Endometrial microvascular endothelial cells (primary cell): ENCODE data around the gene TXNL4B. TPM values are rescaled to one million over a fixed set of nuclear protein-coding genes. Genes with fewer than 3 reads are reported as not detected.

Experiments used
- in situ Hi-C: cut with HindIII; loops from 2 replicates; pipeline ENCODE4 v1.10.0; 2017; ENCODE audit warnings: low sequenced_read_pairs, low pct_unique_long_range_greater_than_20kb; ENCODE audit errors: inconsistent ontology term
- total RNA-seq: library from RNA; depleted of rRNA; stranded (reverse); fragments of >200 nt; gene quantifications from one replicate; pipeline ENCODE4 v1.2.3, GENCODE V29; 2015; ENCODE audit errors: inconsistent ontology term

TXNL4B gene
- total RNA-seq, 1 donor from 2014 or later: 16.1 TPM

GRCh38 chr16:72044825-72045359, 48.5 kb downstream of the TXNL4B start:
- in situ Hi-C loops: no loop called here

- in situ Hi-C loops: no loop called here
Measured at GRCh38 chr16:72044296-72044695, 49.1 kb downstream of the TXNL4B start.

GRCh38 chr16:72043539-72043938, 49.9 kb downstream of the TXNL4B start:
- in situ Hi-C loops: no loop called here

GRCh38 chr16:72043058-72043457, 50.4 kb downstream of the TXNL4B start:
- in situ Hi-C loops: no loop called here

- in situ Hi-C loops: no loop called here
Measured at GRCh38 chr16:72042157-72042660, 51.2 kb downstream of the TXNL4B start.

GRCh38 chr16:72036098-72036497, 57.3 kb downstream of the TXNL4B start:
- in situ Hi-C loops: no loop called here

Other genes starting within 250 kb of the TXNL4B start
- gene ATXN1L, start 247.6 kb downstream of the TXNL4B start, total RNA-seq: 14.0 TPM
- 10.5 TPM for gene ZNF821, start 209.4 kb downstream of the TXNL4B start, total RNA-seq
- gene IST1, start 198.1 kb downstream of the TXNL4B start, total RNA-seq: 204 TPM
- not detected for gene PKD1L3, start 93.2 kb downstream of the TXNL4B start, total RNA-seq
- 8.8 TPM for gene DHODH, start 84.9 kb downstream of the TXNL4B start, total RNA-seq
- not detected for gene HP, start 39.1 kb downstream of the TXNL4B start, total RNA-seq
- gene HPR, start 30.4 kb downstream of the TXNL4B start, total RNA-seq: not detected
- 39.6 TPM for gene DHX38, start 227 bp upstream of the TXNL4B start, total RNA-seq
- gene PMFBP1, start 78.5 kb upstream of the TXNL4B start, total RNA-seq: not detected